Heart left ventricle (tissue), 16 donors: ENCODE measurements around the gene KIAA1671. TPM values are rescaled to one million over a fixed set of nuclear protein-coding genes. Genes with fewer than 3 reads are reported as not detected.

Source experiments
- ATAC-seq, 4 donors: fragments of 200-7000 bp; cut with Tn5 transposase; one replicate each; pipeline ENCODE4 v1.9.1; 2020 to 2022; ENCODE audit warnings: moderate library complexity in 4 of 4, mild to moderate bottlenecking in 3 of 4, moderate number of reproducible peaks in 1 of 4
- DNase-seq, 5 donors: peaks; one replicate each; pipeline ENCODE4 v3.0.0-alpha.2; 2020
- H3K27ac ChIP-seq, 12 donors: fragments of 200-600 bp; sonication (generic) in 4 of 12; one replicate each; pipeline versions ENCODE4 v1.5.0 to v1.8.0; 2016 to 2022; ENCODE audit warnings: mild to moderate bottlenecking in 2 of 12
- H3K27me3 ChIP-seq, 9 donors: fragments of 200-600 bp; sonication (generic) in 2 of 9; one replicate each; pipeline versions ENCODE4 v1.5.1 to v1.8.0; 2016 to 2022; ENCODE audit warnings: mild to moderate bottlenecking in 3 of 9
- H3K36me3 ChIP-seq, 9 donors: fragments of 200-600 bp; sonication (generic) in 2 of 9; one replicate each; pipeline versions ENCODE4 v1.5.0 to v1.8.0; 2018 to 2022; ENCODE audit warnings: mild to moderate bottlenecking in 2 of 9
- H3K4me1 ChIP-seq, 12 donors: fragments of 200-600 bp; sonication (generic) in 4 of 12; one replicate each; pipeline versions ENCODE4 v1.5.0 to v1.8.0; 2016 to 2022; ENCODE audit warnings: mild to moderate bottlenecking in 3 of 12
- H3K4me3 ChIP-seq, 12 donors: fragments of 200-600 bp; sonication (generic) in 4 of 12; one replicate each; pipeline versions ENCODE4 v1.5.0 to v1.8.0; 2017 to 2022; ENCODE audit warnings: mild to moderate bottlenecking in 9 of 12, moderate library complexity in 4 of 12
- H3K9me3 ChIP-seq, 12 donors: fragments of 200-600 bp; sonication (generic) in 4 of 12; one replicate each; pipeline versions ENCODE4 v1.5.0 to v1.8.0; 2016 to 2022; ENCODE audit warnings: mild to moderate bottlenecking in 1 of 12
- CTCF ChIP-seq, 12 donors: fragments of 200-600 bp; sonication (generic) in 4 of 12; IDR thresholded peaks; one replicate each; pipeline versions ENCODE4 v1.5.0 to v1.8.0; 2018 to 2022; ENCODE audit warnings: antibody characterized with exemption in 12 of 12, mild to moderate bottlenecking in 5 of 12
- POLR2A ChIP-seq, 2 donors: fragments of 450-650 bp; IDR thresholded peaks; one replicate each; pipeline ENCODE4 v1.6.1; 2017; ENCODE audit warnings: antibody characterized with exemption in 2 of 2, mild to moderate bottlenecking in 2 of 2, moderate library complexity in 2 of 2
- WGBS, 4 donors: extraction: QIAGEN DNeasy Blood & Tissue Kit in 2 of 4; methylation state at CpG; one replicate each; pipeline versions ENCODE4 v1.1.5 to v1.1.7; 2013 to 2018; 5-methylcytosine and 5-hydroxymethylcytosine counted together
- intact Hi-C, 10 donors: fragments of 100-400 bp; cut with DNase I; formaldehyde crosslinking; loops; one replicate each; pipeline versions ENCODE4 v1.11.1 to v1.14.2; 2022
- polyA plus RNA-seq, 2 donors: library from polyadenylated mRNA; stranded (reverse); fragments of 200-250 nt; gene quantifications; one replicate each; pipeline ENCODE4 v1.2.3, GENCODE V29; 2013
- total RNA-seq, 9 donors: library from RNA; depleted of rRNA in 2 of 9; stranded (reverse); fragments of >200 nt in 2 of 9; fragmentation: NEBNext Ultra II Directional in 3 of 9; extraction: Animal tissue kit (Norgen Biotek cat#: 25700) in 3 of 9; gene quantifications; one replicate each; pipeline versions ENCODE4 v1.1.0 to v1.2.4, GENCODE V29; 2016 to 2023
- donor health status: ischemic (EF 13 %, LVEDD 7.1; RV severe dilation, severe dysfunction).
- donor health status: healthy with polysubstance abuse.
- donor health status: DM: no; HTN: yes; CAD: no.
- donor health status: DM: no; HTN: no; CAD: no.
- donor health status: ischemic (EF 25% LVEDD 6.9; RV normal size, moderate dysfunction).
- donor health status: ischemic (EF 25% LVEDD 5.7; RV mildly dilated, moderate dysfunction).
- donor health status: healthy.
- donor health status: DM: yes; HTN: yes; CAD: no.
- donor health status: ischemic (EF 35%, LVEDD 5.7; RV mildly dilated, moderate dysfunction).
- donor health status: nonischemic (EF 11% LVEDD 7.7; RV severe dilation, severe dysfunction).
- donor health status: DM: yes; HTN: yes; CAD: no.
- donor health status: PGD.
- donor health status: ischemic (EF 29% LVEDD 5.4; RV normal size, mild dysfunction).
- donor health status: nonischemic (EF 23%, LVEDD 6.1; RV moderate dilation, normal function).

Gene KIAA1671
- total and polyA plus RNA-seq, 11 donors: 4.5 to 22.1 (median 13.2) TPM

- intact Hi-C loops: no loop called here
- ATAC-seq (no peak), DNase-seq (no peak)
- H3K27me3 ChIP-seq: no peaks in the 10 kb centered on the region
- no peak overlapping the region for H3K4me3 ChIP-seq
- H3K4me1 ChIP-seq: no peaks in the 10 kb centered on the region
- whole genome bisulfite sequencing, 4 donors: 84 to 89% (median 87%) methylated on average over 12 of the region's 12 CpGs
- no peaks in the 10 kb centered on the region for H3K9me3 ChIP-seq
- H3K27ac ChIP-seq: no peak overlapping the region
- H3K36me3 ChIP-seq: peaks cover 0 to 93% (median 38%) of the 10 kb centered on the region in 9 donors
- no peak for TF ChIP-seq CTCF (IDR thresholded peaks at IDR 0.05)
- no peak for TF ChIP-seq POLR2A (IDR thresholded peaks at IDR 0.05)
Observed at GRCh38 chr22:25192406-25192805, 239.9 kb downstream of the KIAA1671 start.

- Histone ChIP-seq H3K4me1 (no peaks in the 10 kb centered on the region), H3K9me3 (no peaks in the 10 kb centered on the region), H3K27ac (no peak overlapping the region), H3K4me3 (no peak overlapping the region), H3K27me3 (no peaks in the 10 kb centered on the region), H3K36me3 (peaks cover 0 to 91% (median 40%) of the 10 kb centered on the region in 9 donors)
- intact Hi-C loops: no loop called here
- 50 to 91% (median 69%) methylated on average over 4 of the region's 4 CpGs for WGBS, 4 donors
- DNase-seq (no peak), ATAC-seq (no peak)
- TF ChIP-seq POLR2A (IDR thresholded peaks at IDR 0.05) (no peak), CTCF (IDR thresholded peaks at IDR 0.05) (no peak)
Observed at GRCh38 chr22:25193130-25193529, 240.6 kb downstream of the KIAA1671 start.

- intact Hi-C loops: no loop called here
- H3K27me3 ChIP-seq: no peaks in the 10 kb centered on the region
- no peak overlapping the region for H3K27ac ChIP-seq
- WGBS, 4 donors: 54 to 81% (median 67%) methylated on average over 3 of the region's 3 CpGs
- H3K36me3 ChIP-seq: peaks cover 0 to 94% (median 40%) of the 10 kb centered on the region in 9 donors
- ATAC-seq (no peak), DNase-seq (no peak)
- no peak overlapping the region for H3K4me3 ChIP-seq
- H3K9me3 ChIP-seq: no peaks in the 10 kb centered on the region
- TF ChIP-seq POLR2A (IDR thresholded peaks at IDR 0.05): no peak
- TF ChIP-seq CTCF (IDR thresholded peaks at IDR 0.05): no peak
- H3K4me1 ChIP-seq: no peaks in the 10 kb centered on the region
Observed at GRCh38 chr22:25193548-25193947, 241.0 kb downstream of the KIAA1671 start.

GRCh38 chr22:25196326-25196725 is 243.8 kb downstream of the KIAA1671 start:
- TF ChIP-seq CTCF (IDR thresholded peaks at IDR 0.05) (no peak), POLR2A (IDR thresholded peaks at IDR 0.05) (no peak)
- Histone ChIP-seq H3K4me3 (no peak overlapping the region), H3K4me1 (no peaks in the 10 kb centered on the region), H3K27me3 (no peaks in the 10 kb centered on the region), H3K36me3 (peaks cover 0 to 68% (median 31%) of the 10 kb centered on the region in 9 donors), H3K27ac (no peak overlapping the region), H3K9me3 (no peaks in the 10 kb centered on the region)
- intact Hi-C loops: no loop called here
- ATAC-seq (no peak), DNase-seq (no peak)
- 89 to 94% (median 91%) methylated on average over 5 of the region's 5 CpGs for WGBS, 4 donors
